C4-2B (cell line): Measurements from ENCODE around the gene SLC35F6.

ENCODE experiments used
- ZFX ChIP-seq: fragments of 450-650 bp; IDR thresholded peaks from 2 replicates; pipeline ENCODE4 v1.6.1; 2017
- TF ChIP-seq, protein P1 (sequence below): fragments of 450-650 bp; conservative IDR thresholded peaks from 2 replicates; pipeline ENCODE4 v1.5.1; 2017; ENCODE audit warnings: mild to moderate bottlenecking

DNA sequence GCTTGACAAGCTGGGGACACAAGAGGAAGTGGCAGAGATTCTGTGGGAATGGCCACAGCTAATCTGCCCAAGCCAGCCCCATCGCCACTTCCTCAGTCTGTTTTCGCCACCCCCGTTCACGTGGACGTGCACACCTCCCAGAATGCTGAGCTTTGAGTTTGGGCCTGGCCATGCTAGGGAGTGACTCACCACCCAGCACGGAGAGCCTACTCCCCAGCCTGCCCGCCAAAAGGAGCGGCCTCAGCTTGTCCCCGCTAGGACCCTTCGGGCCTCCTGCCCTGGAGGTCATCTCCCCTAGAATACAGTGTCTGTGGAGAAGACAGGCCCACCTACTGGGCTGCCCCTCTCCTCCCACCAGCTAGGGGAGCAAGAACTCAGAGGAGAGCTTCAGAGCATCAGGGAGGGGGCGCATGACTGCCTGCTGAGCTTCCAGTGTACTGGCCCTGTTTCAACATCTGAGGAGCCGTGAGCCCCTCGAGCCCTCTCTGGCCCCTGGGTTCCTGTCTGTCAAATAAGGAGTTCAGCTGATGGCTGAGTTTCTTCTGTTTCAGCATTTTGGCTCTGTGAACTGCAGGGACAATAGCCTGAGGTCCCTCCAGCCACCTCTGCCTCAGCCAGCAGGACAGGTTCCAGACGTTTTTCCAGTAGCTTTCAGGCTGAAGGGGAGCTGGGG is 5.1 kb downstream of the SLC35F6 start:
- TF ChIP-seq, protein P1, sequence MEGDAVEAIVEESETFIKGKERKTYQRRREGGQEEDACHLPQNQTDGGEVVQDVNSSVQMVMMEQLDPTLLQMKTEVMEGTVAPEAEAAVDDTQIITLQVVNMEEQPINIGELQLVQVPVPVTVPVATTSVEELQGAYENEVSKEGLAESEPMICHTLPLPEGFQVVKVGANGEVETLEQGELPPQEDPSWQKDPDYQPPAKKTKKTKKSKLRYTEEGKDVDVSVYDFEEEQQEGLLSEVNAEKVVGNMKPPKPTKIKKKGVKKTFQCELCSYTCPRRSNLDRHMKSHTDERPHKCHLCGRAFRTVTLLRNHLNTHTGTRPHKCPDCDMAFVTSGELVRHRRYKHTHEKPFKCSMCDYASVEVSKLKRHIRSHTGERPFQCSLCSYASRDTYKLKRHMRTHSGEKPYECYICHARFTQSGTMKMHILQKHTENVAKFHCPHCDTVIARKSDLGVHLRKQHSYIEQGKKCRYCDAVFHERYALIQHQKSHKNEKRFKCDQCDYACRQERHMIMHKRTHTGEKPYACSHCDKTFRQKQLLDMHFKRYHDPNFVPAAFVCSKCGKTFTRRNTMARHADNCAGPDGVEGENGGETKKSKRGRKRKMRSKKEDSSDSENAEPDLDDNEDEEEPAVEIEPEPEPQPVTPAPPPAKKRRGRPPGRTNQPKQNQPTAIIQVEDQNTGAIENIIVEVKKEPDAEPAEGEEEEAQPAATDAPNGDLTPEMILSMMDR: no peak
- no peak for TF ChIP-seq ZFX
